Stomach (tissue), 4 donors: ENCODE measurements around the gene HOXD3.

ENCODE experiments used
- CTCF ChIP-seq, 7 experiments: fragments of 450-650 bp in 4 of 7; fragments of 200-600 bp in 3 of 7; sonication (generic) in 3 of 7; IDR thresholded peaks; one replicate each; pipeline ENCODE4 v1.5.1; 2016 to 2019; ENCODE audit warnings: antibody characterized with exemption in 7 of 7, control low read depth in 2 of 7, mild to moderate bottlenecking in 1 of 7
- EP300 ChIP-seq: sonication (generic); formaldehyde crosslinking; IDR thresholded peaks from one replicate; pipeline ENCODE4 v1.6.1; 2017; ENCODE audit warnings: antibody characterized with exemption

GRCh38 chr2:176151442-176152287 is 5.4 kb upstream of the HOXD3 start, which contains the start of gene HOXD4:
- no peak for TF ChIP-seq EP300
- no peak for TF ChIP-seq CTCF (IDR thresholded peaks at IDR 0.05)
